SH-SY5Y (cell line): ENCODE data around the gene EEPD1.

Experiments used
- GATA2 ChIP-seq: IDR thresholded peaks from 2 replicates; pipeline ENCODE4 v1.6.1; 2011; ENCODE audit warnings: mild to moderate bottlenecking, low read depth, low read length
- GATA3 ChIP-seq: IDR thresholded peaks from 2 replicates; pipeline ENCODE4 v1.6.1; 2011; ENCODE audit warnings: low read depth, mild to moderate bottlenecking, low read length, moderate library complexity

GRCh38 chr7:36306722-36307121 is 153.7 kb downstream of the EEPD1 start:
- TF ChIP-seq GATA3 (no peak), GATA2 (no peak)
